GM21529 (cell line): ENCODE measurements around the gene CFAP157.
A peak's percentile ranks its signal among the peaks of the same experiment; 100 is the strongest.

Experiments used
- ATAC-seq: cut with Tn5 transposase; IDR thresholded peaks from one replicate; pipeline ENCODE4 v1.9.1; 2021; ENCODE audit not compliant: unreplicated experiment

The CFAP157 gene

GRCh38 chr9:127714951-127715469 lies 8.2 kb downstream of the CFAP157 start:
- no peak for ATAC-seq

DNA sequence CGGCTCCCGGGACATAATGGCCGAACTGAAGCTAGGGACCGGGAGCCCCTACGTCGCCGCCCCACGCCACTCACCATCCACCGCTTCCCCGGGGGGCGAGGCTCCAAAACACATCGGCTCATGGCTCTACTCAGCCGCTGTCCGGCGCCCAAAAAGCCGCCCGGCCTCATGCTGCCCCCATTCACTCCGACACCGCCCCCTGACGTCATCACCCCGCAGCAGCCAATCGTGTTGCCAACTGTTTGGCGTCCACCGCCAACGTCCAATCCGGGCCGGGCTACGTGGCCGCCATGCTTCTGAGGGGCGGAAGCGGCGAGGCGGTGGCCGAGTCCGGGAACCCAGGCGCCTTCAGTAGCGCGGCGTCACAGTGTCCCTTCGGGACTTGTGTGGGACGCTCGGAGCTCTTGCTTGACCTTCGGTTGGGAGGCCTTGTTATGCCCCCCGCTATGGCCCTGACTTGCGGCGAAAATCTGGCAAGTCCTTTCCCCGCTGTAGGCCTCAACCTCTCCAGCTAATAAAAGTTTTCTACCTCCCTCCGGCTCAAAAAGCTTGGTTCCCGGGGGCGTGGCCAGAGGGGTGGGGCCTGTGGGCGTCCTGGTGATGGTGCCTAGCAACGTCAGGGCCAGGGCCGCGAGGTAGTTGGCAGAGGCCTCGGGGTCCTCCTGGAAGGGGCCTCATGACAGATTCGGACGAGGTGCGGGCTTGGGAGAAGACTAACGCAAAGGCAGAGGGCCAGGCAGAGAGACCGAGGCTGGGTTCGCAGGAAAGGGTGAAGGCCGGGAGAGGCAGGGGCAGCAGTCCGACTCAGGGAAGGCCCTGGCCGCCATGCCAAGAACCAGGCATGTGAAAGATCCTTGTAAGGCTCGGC lies 8.9 kb downstream of the CFAP157 start, which contains the start of the genes PTRH1 and TTC16:
TSS of gene PTRH1 (minus strand) at position 194 of the 868 bp plus-strand sequence. CDS start at position 170, 24 bp downstream.
TSS of gene TTC16 (plus strand) at position 610 of the 868 bp plus-strand sequence. CDS start at position 677, 67 bp downstream.
- ATAC-seq = peak; percentile 92

GRCh38 chr9:127716412-127716811 lies 9.6 kb downstream of the CFAP157 start:
- no peak for ATAC-seq

DNA sequence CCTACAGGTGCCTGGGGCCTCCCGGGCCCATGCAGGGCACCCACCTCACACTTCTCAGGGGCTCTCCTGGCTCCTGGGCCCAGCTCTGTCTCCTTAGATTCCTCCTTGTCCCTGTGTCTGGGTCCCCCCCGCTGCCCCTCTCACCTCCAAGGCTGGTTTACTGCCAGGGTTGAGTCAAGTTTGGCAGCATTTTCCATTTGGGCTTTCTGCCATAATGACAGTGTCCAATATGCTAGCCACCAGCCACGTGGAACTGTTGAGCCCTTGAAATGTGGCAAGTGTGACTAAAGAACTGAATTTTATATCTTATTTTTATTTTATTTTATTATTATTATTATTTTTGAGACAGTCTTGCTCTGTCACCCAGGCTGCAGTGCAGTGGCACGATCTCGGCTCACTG lies 11.0 kb downstream of the CFAP157 start:
- no peak for ATAC-seq

DNA sequence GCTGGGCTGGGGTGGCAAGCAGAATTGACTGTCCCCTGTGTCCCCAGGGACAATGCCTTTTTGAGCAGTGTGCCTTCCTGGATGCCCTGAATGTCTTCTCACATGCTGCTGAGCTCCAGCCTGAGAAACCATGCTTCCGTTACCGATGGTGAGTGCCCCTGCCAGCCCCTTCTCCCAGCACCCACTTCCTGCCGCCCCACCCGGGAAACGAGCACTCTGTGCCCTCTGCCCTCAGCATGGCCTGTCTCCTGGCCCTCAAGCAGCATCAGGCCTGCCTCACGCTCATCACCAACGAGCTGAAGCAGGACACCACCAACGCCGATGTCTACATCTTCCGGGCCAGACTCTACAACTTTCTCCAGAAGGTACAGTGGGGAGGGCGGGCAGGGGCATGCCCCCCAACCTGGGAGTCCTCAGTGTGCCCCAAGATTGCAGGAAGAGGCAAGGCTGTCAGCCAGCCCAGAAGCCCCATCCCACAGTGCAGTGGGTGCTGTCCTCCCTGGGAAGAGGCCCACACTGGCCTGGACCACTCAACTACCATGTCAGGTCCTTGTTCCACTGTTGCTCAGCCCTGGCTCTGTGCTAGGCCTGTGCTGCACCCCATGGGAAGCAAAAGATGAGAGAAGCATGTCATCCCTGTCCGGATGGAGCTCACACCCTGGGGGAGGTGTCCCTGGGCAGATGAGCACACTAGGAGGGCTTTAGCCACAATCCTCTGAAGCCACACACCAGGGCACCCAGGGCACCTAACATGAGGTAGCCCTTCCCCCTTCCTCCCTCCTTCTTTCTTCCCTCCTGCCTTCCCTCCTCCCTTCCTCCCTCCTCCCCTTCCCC lies 13.5 kb downstream of the CFAP157 start:
- ATAC-seq = no peak

DNA sequence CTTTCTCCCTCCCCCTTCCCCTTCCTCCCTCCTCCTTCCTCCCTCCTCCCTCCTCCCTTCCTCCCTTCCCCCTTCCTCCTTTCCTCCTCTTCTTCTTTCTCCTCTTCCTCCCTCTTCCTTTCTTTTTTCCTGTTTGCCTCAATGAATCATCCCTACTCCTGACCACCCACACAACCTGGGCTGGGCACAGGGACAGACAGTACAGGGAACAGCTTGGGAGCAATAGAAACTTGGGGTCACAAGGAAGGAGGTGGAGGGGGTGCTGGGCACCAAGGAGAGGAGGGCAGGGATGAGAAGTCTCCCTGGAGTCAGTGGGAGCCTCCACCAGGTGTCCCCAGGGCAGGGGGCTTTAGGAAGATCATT lies 14.1 kb downstream of the CFAP157 start:
- no peak for ATAC-seq

DNA sequence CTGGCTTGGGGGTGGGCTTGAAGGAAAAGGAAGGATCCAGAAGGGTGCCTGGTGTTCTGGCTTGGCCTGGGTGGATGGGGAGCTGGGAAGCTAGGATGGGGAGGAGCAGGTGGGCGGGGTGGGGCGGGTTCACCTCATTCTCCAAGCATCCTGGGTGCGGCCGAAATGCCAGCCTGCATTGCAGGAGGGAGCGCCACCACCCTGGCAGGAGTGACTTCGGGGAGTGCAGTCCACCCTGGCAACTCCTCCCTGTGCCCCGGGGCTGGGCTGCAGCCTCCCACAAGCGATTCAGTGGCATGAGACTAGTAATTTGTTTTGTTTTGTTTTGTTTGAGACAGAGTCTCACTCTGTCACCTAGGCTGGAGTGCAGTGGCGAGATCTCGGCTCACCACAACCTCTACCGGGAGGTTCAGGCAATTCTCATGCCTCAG lies 14.6 kb downstream of the CFAP157 start:
- ATAC-seq = no peak

DNA sequence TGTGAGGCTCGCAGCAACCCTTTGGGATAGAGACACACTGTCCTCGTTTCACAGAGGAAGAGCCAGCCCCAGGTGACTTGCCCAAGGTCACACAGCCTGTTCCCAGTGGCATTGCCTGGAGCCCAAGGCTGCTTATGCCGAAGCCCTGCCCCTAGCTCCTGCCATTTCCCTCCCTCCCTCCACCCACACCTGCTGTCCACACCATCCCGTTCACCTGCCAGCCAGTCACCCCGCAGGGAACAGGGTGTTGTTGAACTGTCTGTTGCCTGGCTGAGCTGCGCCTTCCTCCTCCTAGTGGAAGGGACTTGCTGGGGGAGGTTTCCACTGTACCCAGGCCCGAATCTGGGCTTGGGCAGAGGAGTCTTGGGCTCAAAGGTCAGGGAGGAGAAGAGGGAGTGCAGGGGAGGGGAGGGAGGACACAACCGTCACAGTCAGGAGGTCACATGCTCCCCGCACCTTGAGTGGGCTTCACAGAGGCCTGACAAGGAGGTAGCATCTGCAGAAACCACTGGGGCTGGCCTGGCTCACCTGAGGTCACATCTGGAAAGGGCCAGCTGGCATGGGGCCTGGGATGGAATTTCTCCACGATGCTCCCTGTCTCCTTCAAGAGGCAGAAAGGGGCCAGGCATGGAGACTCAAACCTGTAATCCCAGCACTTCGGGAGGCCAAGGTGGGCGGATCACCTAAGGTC lies 15.4 kb downstream of the CFAP157 start:
- no peak for ATAC-seq

GRCh38 chr9:127723013-127723412 lies 16.2 kb downstream of the CFAP157 start:
- ATAC-seq = no peak

- no peak for ATAC-seq
Observed at GRCh38 chr9:127723444-127723843, 16.7 kb downstream of the CFAP157 start.

GRCh38 chr9:127724012-127724411 lies 17.2 kb downstream of the CFAP157 start:
- no peak for ATAC-seq

DNA sequence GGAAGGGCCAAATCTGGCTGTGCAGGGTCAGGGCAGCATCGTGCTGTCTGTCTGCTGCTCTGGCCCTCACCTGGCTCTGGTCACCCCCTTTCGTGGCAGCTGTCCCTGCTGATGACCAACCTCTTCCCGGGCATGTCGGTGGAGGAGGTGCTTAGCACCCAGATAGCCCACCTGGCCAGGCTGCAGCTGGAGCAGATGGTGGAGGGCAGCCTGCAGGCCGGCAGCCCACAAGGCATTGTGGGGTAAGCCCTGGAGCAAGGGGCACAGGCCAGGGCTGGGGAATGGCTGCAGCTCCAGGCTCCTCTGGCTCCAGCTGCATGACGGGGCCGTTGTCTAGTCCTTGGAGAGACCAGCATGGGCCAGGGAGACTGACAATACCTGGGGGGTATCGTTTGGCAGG lies 20.1 kb downstream of the CFAP157 start:
- no peak for ATAC-seq

DNA sequence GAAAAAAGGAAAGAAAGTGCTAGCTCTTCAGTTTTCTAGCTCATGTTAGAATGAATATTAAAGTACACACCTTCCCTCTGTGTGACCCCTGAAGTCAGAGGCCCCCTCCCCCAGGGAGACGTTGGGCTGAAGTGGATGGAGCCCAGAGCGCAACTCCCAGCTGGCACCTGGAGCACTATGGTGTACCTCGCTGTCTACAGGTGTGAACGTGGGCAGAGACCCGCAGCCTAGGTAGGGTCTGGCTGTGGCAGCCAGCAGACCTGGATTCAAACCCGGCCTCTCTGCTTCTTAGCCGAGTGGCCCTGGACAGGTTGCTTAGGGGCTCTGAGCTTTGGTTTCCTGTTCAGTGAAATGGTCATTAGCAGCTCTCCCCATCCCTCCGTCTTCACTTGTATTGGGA lies 22.0 kb downstream of the CFAP157 start:
- ATAC-seq = no peak

- no peak for ATAC-seq
Observed at GRCh38 chr9:127729522-127730256, 22.9 kb downstream of the CFAP157 start.

GRCh38 chr9:127730262-127730661 lies 23.5 kb downstream of the CFAP157 start:
- no peak for ATAC-seq

GRCh38 chr9:127730799-127731410 lies 24.1 kb downstream of the CFAP157 start:
- ATAC-seq = no peak

- no peak for ATAC-seq
Observed at GRCh38 chr9:127731938-127732337, 25.1 kb downstream of the CFAP157 start.

- no peak for ATAC-seq
Observed at GRCh38 chr9:127732444-127732843, 25.7 kb downstream of the CFAP157 start.

DNA sequence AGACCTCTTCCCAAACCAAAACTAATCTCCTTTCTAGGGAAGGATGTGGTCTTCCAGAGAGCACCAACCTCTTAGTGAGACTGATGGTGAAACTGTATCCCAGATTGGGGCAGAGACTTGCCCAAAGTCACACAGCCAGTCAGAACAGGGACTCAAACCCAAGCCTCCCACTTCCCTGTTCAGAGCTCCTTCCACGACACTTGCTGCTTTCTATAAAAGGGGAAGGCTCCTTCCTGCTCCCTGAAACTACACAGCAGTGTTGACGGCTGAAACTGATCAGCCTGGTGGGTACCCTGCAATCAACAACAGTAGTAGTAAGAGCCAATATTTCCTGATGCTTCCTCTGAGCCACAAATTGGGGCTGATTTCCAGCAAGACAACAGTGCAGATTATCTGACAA lies 26.8 kb downstream of the CFAP157 start:
- ATAC-seq = no peak

GRCh38 chr9:127734247-127734746 lies 27.5 kb downstream of the CFAP157 start:
- ATAC-seq = no peak
